ENCODE results near the gene UBE2N. TPM values are rescaled to one million over a fixed set of nuclear protein-coding genes. Genes with fewer than 3 reads are reported as not detected.

UBE2N gene
- total RNA-seq, 4 donors from 2014 or later: 22.5 to 44.8 (median 40.6) TPM

- intact Hi-C loops (cut with DNase I; ENCODE audit: low total_unique reads): no loop called here
- 40 to 44% methylated on average over 1 of the region's 1 CpG for WGBS, 2 donors
- no peak for DNase-seq (ENCODE audit: low spot score in 2 of 2)
- H3K4me3 ChIP-seq (ENCODE audit: low read depth, poor library complexity, severe bottlenecking): no peak overlapping the region
- no peak for TF ChIP-seq POLR2A (IDR thresholded peaks at IDR 0.05)
- no peak for TF ChIP-seq CTCF (IDR thresholded peaks at IDR 0.05)
These were observed 12.3 kb downstream of the UBE2N start for GRCh38 chr12:93429448-93429847.

- no peak for DNase-seq (ENCODE audit: low spot score in 2 of 2)
- H3K4me3 ChIP-seq (ENCODE audit: low read depth, poor library complexity, severe bottlenecking): no peak overlapping the region
- TF ChIP-seq CTCF (IDR thresholded peaks at IDR 0.05): no peak
- intact Hi-C loops (cut with DNase I; ENCODE audit: low total_unique reads): no loop called here
- WGBS, 2 donors: 55 to 58% methylated on average over 5 of the region's 5 CpGs
These were observed 13.8 kb downstream of the UBE2N start for GRCh38 chr12:93427779-93428564.

GRCh38 chr12:93426412-93426805, 15.3 kb downstream of the UBE2N start:
- TF ChIP-seq POLR2A (IDR thresholded peaks at IDR 0.05) (no peak), CTCF (IDR thresholded peaks at IDR 0.05) (no peak)
- no peak for DNase-seq (ENCODE audit: low spot score in 2 of 2)
- intact Hi-C loops (cut with DNase I; ENCODE audit: low total_unique reads): no loop called here
- no peak overlapping the region for H3K4me3 ChIP-seq (ENCODE audit: low read depth, poor library complexity, severe bottlenecking)
- WGBS, 2 donors: 36 to 45% methylated on average over 1 of the region's 1 CpG

GRCh38 chr12:93425736-93426411, 15.9 kb downstream of the UBE2N start:
- no peak for DNase-seq (ENCODE audit: low spot score in 2 of 2)
- H3K4me3 ChIP-seq (ENCODE audit: low read depth, poor library complexity, severe bottlenecking): no peak overlapping the region
- TF ChIP-seq POLR2A (IDR thresholded peaks at IDR 0.05): no peak
- TF ChIP-seq CTCF (IDR thresholded peaks at IDR 0.05): no peak
- WGBS, 2 donors: 56% methylated on average over 8 of the region's 8 CpGs
- intact Hi-C loops (cut with DNase I; ENCODE audit: low total_unique reads): no loop called here

GRCh38 chr12:93422050-93422449, 19.7 kb downstream of the UBE2N start:
- no peak for DNase-seq (ENCODE audit: low spot score in 2 of 2)
- intact Hi-C loops (cut with DNase I; ENCODE audit: low total_unique reads): no loop called here
- no peak overlapping the region for H3K4me3 ChIP-seq (ENCODE audit: low read depth, poor library complexity, severe bottlenecking)
- no peak for TF ChIP-seq CTCF (IDR thresholded peaks at IDR 0.05)
- TF ChIP-seq POLR2A (IDR thresholded peaks at IDR 0.05): no peak
- WGBS, 2 donors: 61 to 63% methylated on average over 2 of the region's 2 CpGs

All from lower leg skin (tissue), 4 donors.